Measurements from ENCODE around the gene SLC12A7.

DNA sequence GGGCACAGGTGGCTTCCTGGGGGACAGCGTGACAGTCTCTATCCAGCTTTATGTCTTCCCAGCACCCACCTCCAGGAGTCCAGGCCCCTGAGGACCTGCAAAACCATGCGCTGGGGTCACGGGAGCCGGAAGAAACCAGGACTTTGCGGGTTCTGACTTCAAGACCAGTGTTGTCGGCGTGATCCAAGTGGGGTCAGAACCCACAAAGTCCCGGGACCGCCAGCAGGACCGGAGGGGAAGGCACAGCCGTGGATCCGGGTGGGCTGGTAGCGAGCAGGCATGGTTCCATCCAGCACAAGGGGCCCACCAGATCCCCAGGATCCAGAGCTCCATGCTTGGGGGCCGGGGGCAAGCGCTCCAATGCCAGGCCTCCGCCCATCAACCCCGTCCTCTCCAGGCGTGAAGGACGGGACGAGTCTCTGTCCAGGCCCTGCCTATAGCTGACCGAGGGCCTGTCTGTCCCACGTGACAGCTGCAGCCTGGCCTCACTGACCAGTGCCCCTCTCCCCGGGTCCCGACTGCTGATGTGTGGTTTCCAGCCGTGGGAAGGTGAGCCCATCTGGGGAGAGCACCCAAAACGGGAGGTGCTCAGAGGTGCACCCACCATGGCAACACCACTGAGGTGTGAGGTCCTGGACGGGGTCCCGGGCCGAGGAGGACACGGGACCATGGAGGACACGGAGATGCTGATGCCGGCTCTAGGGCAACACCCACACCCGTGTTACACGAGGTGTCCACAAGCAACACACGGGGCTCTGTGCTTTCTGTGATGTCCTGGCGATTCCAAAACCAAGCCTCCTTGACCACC, 48.9 kb downstream of the SLC12A7 start:
- no peak for TF ChIP-seq POLR2A (IDR thresholded peaks at IDR 0.05; ENCODE audit: low read length)
- no peak for TF ChIP-seq GATA1 (IDR thresholded peaks at IDR 0.05; ENCODE audit: low read depth, low read length)
